NCI-H187 treated with DMSO at 0.1 percent for 48 hours (cell line): ENCODE results near the gene ADAM29.
"Not testable (repeated sequence)": the region's sequence is repeated elsewhere in the genome, so short reads cannot be mapped to it uniquely, and the experiment has no call there.

Experiments used
- DNase-seq: peaks from one replicate; lab custom pipeline; 2025; lab: John Stamatoyannopoulos, UW

The ADAM29 gene

GRCh38 chr4:174918058-174918457 lies at the start of gene ADAM29:
TSS of gene ADAM29 (plus strand) at chr4:174918358. CDS start at chr4:174975526, 57,168 bp downstream.
- no peak for DNase-seq

- DNase-seq, result no peak
These were observed 48.8 kb upstream of the ADAM29 start for GRCh38 chr4:174869339-174869738.

- DNase-seq, result no peak
These were observed 47.8 kb upstream of the ADAM29 start for GRCh38 chr4:174870311-174870710.

GRCh38 chr4:174871407-174871806 lies 46.8 kb upstream of the ADAM29 start:
- no peak for DNase-seq

GRCh38 chr4:174873146-174873545 lies 45.0 kb upstream of the ADAM29 start:
- DNase-seq, result not testable (repeated sequence)

GRCh38 chr4:174873931-174874330 lies 44.2 kb upstream of the ADAM29 start:
- no peak for DNase-seq

- no peak for DNase-seq
These were observed 43.3 kb upstream of the ADAM29 start for GRCh38 chr4:174874898-174875297.

GRCh38 chr4:174880001-174880400 lies 38.2 kb upstream of the ADAM29 start:
- DNase-seq, result no peak

- no peak for DNase-seq
These were observed 35.7 kb upstream of the ADAM29 start for GRCh38 chr4:174882317-174882992.

GRCh38 chr4:174907508-174907907 lies 10.7 kb upstream of the ADAM29 start:
- DNase-seq, result no peak

- DNase-seq, result no peak
These were observed 7.9 kb upstream of the ADAM29 start for GRCh38 chr4:174910271-174910670.

GRCh38 chr4:174912919-174913543 lies 5.1 kb upstream of the ADAM29 start:
- no peak for DNase-seq

GRCh38 chr4:174919886-174920423 lies 1.8 kb downstream of the ADAM29 start:
- DNase-seq, result no peak

- DNase-seq, result no peak
These were observed 8.8 kb downstream of the ADAM29 start for GRCh38 chr4:174926958-174927357.

GRCh38 chr4:174928174-174928573 lies 10.0 kb downstream of the ADAM29 start:
- DNase-seq, result no peak

GRCh38 chr4:174928575-174929253 lies 10.6 kb downstream of the ADAM29 start:
- DNase-seq, result no peak

GRCh38 chr4:174929346-174929745 lies 11.2 kb downstream of the ADAM29 start:
- DNase-seq, result no peak

GRCh38 chr4:174930895-174931294 lies 12.7 kb downstream of the ADAM29 start:
- DNase-seq, result no peak

- no peak for DNase-seq
These were observed 14.9 kb downstream of the ADAM29 start for GRCh38 chr4:174933083-174933482.

GRCh38 chr4:174934360-174934759 lies 16.2 kb downstream of the ADAM29 start:
- no peak for DNase-seq

GRCh38 chr4:174935607-174936006 lies 17.4 kb downstream of the ADAM29 start:
- no peak for DNase-seq

- no peak for DNase-seq
These were observed 21.8 kb downstream of the ADAM29 start for GRCh38 chr4:174940002-174940401.

- DNase-seq, result no peak
These were observed 28.1 kb downstream of the ADAM29 start for GRCh38 chr4:174946246-174946645.
